CD4-positive, alpha-beta T cell treated with Interferon alpha-2 for 1 hour (primary cell): ENCODE data around the gene XIRP2.

Experiments used
- DNase-seq, 2 donors: peaks; one replicate each; pipeline ENCODE4 v3.0.0-alpha.2; 2020 to 2022

The XIRP2 gene, protein sequence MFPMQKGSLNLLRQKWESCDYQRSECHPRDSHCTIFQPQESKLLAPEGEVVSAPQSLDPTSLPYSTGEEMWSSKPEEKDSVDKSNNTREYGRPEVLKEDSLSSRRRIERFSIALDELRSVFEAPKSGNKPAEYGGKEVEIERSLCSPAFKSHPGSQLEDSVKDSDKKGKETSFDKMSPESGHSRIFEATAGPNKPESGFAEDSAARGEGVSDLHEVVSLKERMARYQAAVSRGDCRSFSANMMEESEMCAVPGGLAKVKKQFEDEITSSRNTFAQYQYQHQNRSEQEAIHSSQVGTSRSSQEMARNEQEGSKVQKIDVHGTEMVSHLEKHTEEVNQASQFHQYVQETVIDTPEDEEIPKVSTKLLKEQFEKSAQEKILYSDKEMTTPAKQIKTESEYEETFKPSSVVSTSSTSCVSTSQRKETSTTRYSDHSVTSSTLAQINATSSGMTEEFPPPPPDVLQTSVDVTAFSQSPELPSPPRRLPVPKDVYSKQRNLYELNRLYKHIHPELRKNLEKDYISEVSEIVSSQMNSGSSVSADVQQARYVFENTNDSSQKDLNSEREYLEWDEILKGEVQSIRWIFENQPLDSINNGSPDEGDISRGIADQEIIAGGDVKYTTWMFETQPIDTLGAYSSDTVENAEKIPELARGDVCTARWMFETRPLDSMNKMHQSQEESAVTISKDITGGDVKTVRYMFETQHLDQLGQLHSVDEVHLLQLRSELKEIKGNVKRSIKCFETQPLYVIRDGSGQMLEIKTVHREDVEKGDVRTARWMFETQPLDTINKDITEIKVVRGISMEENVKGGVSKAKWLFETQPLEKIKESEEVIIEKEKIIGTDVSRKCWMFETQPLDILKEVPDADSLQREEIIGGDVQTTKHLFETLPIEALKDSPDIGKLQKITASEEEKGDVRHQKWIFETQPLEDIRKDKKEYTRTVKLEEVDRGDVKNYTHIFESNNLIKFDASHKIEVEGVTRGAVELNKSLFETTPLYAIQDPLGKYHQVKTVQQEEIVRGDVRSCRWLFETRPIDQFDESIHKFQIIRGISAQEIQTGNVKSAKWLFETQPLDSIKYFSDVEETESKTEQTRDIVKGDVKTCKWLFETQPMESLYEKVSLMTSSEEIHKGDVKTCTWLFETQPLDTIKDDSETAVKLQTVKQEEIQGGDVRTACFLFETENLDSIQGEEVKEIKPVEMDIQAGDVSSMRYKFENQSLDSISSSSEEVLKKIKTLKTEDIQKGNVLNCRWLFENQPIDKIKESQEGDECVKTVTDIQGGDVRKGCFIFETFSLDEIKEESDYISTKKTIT (N-terminal part only)

DNA sequence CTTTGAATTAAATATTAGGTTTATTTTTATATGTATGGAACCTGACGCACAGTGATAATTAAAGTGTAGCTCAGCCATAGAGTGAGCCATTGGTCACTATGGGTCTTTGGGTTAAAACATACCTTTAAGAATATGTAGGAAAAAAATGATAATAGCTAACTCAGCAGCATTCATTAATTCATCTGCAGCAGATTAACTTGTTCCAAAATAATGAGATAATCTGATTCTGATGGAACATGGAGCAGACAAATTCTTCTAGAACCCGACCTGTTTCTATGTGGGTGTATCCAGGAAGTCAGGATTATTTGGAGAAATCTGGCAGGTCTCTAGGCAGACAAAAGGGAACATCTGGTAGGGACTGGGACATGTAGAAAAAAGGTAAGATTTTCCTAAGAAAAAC, at the start of gene XIRP2:
Gene XIRP2 (plus strand): TSS at position 301 of the 400 bp plus-strand sequence. CDS start 15,003 bp downstream, outside the sequence.
- DNase-seq = no peak

DNA sequence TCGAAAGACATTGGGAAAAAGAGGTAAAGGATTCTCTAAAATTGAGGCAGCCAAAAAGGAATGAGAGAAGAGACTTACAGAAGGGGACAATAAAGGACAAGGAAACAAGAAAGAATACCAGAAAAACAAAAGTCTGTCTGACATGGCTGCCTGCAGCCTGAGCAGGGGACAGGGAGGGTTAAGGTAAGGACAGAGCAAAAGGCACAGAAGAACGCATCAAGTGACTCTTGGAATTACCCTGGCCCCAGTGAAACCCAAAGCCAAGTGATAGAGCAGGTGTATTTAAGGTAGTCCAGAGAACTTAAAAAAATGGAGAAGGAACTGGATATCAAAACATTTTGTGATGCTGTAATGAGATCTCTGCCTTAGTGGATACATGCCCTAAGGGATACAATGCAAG, 47.1 kb upstream of the XIRP2 start:
- no peak for DNase-seq

DNA sequence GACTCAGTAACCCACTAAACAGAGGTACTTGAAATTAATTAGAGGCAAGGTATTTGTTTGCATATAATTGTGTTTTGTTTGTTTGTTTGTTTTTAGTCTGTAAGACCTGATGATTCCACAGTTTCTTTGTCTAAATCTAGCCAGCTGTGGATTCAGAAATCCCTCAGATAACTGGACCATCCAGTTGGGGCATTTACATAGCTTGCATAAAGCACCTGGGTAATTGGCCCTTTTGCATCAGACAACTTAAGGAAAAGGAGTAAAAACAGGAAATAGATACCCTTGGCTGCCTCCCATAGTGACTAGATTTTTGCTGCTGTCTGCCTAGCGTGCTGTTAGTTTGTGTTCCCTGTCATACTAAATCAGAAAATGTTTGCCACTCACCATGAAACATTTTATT, 46.6 kb upstream of the XIRP2 start:
- DNase-seq = no peak

DNA sequence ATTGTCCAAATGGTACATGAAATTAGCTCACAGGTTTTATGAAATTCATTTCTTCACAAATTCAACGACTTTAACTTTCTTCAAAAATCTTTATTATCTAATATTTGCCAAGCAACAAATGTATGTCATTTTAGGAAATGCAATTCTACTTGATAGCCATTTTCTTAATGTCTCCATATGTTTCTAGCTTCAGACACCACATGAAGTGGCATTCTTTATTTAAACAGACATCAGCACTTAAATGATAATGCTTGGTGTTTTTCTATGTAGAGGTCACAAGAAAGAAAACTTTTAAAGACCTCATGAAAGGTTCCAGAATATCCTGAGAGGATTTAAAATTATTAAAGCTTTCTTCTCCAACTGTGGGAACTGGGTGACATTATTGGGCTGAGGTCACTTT, 44.2 kb upstream of the XIRP2 start:
- DNase-seq = no peak

DNA sequence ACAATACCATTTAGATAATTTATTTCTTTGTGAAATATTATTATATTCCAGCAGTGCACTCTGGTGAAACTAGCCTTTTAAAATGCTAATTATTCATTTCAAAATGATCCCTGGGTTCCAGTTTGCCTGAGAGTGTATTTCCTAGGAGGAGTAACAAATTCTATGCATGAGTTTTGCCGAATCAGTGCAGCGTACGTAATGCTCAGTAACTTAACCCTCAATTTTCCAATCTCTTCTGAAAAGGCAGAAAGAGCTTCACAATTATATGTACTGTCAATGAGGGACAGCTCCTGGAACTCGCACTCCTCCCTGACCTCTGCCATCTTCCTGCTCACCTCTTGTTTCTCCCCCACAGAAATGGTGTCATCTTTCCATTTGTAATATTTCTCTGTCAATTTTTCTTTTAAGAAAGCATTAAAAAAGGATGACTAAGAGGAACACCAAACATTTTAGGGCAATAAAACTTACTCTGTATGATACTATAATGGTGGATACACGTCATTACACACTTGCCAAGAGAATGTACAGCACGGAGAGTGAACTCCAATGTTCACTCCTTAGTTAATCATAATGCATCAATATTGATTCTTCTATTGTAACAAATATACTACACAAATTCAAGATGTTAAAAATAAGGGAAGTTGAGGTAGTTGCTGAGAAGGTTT, 25.7 kb upstream of the XIRP2 start:
- DNase-seq = no peak

DNA sequence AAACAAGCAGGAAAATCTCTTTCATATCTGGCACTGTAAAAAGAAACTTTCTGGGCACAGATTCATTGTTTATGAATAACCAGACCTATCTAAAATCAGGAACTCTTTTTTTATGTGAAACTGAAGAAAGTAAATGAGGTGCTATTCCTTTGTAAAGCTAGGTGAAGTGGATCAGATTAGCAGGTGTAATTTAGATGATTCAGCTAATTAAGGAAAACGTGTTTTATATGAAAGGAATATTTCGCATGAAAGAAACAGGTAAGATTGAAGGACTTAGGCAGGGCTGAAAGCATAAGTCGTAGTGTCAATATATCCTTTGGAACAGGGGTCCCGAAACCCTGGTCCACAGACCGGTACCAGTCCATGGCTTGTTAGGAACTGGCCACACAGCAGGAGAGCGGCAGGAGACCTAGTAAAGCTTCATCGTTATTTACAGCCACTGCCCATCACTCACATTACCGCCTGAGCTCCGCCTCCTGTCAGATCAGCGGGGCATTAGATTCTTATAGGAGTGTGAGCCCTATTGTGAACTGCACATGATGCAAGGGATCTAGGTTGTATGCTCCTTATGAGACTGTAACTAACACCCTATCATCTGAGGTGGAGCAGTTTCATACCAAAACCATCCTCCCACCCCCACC, 20.3 kb upstream of the XIRP2 start:
- DNase-seq = no peak

DNA sequence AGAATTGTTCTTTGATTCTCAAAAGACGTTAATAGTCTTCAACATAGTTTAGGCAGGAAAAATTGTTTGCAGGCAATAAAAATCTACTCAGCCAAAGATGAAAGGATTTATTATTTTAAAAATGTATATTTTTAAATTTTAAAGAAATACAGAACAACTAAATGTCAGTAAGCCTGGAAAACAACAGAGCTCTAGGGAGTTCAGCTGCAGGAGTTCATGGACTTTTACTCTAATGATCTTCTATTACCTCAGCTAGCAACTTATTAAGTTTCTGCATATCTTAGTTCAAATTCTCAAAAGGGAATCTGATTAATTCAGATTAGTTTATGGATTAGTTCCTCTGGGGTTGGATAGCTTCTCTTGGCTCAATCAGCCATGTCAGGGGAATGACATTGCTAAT, 17.9 kb upstream of the XIRP2 start:
- no peak for DNase-seq

DNA sequence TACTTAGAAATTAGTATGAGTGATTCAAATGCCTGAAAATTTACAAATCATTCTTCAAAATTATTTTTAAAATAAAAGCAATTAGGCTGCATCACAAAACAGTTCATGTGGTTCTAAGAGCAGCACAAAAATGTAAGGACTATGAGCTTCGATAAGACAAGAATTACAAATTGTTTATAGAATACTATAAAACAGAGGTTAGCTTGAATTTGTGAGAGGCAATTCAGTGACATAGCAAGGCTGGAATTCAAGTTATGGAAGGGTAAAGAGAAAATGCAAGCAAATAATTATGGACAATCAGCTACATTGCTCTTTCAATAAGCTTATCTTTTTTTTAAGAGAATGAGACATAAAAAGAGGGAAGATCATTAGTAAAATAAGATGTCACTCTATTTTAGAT, 7.1 kb upstream of the XIRP2 start:
- DNase-seq = no peak

DNA sequence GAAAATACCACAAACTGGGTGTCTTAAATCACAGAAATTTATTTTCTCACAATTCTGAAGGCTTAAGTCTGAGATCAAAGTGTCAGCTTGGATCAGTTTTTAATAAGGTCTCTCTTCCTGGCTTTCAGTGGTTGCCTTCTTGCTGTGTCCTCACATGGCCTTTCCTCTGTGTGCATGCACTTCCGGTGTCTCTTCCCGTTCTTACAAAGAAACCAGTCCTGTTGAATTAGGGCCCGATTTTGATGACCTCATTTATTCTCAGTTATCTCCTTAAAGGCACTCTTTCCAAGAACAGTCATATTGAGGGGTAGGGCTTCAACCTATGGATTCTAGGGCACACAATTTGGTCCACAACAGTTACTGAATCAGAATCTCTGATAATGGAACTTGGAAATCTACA, 5.4 kb upstream of the XIRP2 start:
- DNase-seq = no peak

DNA sequence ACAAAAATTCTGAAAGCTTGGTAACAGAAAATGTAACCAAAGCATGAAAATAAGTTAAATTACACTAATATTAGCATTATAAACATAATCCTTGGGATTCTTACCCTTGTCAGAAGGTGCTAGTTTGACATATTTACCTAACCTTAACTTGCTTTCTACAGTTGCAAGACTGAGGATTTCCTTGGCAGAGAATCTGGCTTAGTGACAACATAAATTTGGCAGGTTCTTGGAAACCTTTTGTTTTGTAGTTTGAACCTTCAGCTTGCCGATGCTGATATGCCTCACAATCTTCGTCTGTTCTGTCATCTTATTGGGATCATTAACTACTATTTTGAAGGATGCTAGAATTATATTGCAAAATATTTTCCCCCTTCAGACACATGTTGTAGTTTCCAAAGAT, 3.4 kb downstream of the XIRP2 start:
- no peak for DNase-seq

DNA sequence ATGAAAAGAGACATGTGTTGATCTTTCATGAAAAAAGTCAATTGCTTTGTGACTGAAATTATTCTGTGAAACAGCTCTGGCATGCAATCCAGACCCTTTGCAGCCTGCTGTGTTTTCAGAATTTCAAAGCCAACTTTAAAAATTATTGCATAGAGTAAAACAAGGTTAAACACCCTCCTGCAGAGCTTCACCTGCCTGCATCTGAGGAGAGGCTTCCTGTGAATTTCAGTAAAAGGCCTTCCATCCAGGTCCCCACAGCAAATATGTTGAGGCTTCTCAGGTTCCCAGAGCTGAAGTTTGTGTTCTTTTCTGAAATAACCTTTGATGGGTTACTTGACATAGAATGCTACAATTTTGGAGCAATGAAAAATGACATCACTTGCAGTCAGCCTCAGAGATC, 4.1 kb downstream of the XIRP2 start:
- DNase-seq = no peak

DNA sequence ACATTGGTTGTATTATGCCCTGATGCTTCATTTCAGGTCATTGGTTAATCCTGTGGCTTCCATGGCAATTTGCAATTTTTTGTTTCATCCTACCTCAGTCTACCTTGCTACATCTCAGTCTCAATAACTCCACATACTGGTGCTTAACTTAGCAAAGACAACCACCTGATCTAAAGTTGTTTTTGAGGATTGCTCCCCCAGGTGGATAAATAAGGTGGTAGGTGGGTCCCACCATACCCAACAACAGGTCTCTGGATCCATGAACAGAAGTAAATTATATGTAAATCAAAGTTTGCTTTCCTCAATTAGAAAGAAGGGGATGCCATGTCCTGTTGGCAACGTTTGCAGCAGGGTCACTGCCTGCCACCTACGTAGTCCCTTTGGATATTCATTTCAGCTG, 7.0 kb downstream of the XIRP2 start:
- DNase-seq = no peak

DNA sequence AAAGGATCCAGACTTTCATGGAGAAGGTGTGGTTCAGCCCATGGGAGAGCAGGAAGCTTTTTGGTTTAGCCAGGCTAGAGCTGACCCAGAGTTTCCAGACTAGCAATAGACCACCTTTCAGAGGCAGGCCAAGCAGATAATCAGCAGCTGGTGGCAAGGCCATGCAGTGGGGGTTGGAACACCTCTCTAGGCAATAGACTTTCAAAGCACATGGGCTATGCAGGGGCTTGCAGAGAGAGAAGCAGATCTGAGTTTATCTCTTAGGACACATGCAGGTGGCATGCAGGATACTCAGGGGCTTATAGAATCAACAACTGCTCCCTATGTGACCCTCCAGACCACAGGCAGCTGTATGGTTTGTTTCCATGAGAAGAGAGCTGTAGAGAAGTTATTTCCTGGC, 9.4 kb downstream of the XIRP2 start:
- DNase-seq = no peak

DNA sequence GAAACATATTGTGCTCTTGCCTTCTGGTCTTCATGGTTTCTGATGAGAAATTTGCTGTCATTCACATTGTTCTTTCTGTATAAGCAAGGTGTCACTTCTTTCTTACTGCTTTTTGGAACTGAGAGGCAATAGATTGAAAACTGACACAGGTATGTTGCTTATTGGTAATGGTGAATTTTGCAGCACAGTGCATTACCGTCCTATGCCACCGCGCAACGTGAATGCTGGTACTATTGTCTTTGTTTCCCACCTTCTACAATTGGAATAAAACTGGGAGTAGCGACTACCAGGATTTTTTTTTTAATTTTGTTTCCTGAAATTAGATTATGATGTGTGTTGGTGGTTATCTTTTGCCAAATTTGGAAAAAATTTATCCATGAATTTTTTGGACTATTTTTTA, 11.4 kb downstream of the XIRP2 start:
- no peak for DNase-seq

DNA sequence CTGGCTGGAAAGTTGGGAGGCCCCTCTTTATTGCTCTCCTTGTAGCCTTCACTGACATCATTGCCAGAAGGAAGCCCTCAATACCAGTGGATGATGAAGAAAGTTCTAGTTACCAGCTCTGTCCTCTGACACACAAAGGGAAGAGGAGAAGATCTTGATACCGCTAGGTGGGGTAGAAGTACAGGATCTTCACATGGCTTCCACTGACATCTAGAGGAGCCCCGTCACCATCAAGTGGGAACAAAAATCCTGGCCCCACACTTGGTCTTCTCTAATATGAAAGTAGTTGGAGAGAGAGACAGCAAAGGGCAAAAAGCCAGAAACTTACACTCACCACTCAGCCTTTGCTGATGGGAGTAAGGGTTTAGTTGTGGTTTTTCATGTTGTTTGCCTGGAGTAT, 12.4 kb downstream of the XIRP2 start:
- DNase-seq = no peak

DNA sequence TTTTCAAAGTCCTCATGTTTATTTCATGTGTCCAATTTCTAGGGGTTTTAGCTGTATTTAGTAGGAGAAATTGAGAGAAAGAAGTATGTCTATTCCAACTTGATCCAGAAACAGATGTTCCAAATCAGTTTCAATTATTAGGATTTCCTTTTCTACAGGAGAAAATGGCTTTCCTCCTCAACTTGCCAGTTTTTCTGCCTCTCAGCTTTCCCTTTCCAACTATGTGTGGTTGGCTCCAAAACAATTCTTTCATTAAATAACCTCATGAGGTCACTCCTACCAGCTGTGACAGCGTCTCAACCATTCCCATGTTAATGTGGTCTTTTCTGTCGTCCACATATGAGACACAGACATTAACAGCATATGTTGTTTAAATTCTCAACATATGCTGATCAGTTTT, 13.1 kb downstream of the XIRP2 start:
- no peak for DNase-seq

DNA sequence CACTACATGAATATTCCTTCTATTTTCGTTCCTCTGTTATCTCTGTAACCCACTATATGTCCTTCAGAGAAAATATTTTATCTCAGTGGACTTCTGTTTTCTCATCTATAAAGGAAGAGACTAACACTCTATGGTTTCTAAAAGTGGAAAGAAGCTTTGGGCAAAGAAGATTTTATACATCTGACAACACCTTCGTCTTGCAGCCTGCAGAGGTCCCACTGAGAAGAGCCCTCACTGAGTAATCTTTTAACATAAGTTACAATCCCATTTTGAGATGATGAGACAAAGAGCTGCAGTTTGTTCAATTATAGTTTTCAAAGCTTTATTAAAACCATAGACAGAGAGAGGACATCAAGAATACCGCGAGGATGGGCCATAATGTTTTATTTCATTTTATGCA, 28.7 kb downstream of the XIRP2 start:
- DNase-seq = no peak

DNA sequence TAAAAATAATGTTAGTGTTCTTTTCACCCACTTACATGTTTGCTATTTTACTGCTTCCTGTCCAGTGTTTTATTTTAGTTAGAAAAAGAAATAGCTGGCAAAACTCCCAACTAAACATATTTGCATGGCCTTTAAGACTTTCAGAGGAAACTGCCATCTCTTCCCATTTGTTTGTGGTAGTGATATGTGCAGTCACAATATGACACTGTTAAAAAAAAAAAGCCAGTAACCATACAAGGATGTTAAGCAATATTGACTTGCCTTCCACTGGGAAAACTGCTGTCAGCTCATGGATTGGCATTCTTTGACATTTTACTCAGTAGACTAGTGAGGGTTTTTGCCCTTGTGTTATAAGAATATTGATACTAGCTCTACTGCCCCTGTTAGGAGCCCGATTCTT, 29.1 kb downstream of the XIRP2 start:
- DNase-seq = no peak

DNA sequence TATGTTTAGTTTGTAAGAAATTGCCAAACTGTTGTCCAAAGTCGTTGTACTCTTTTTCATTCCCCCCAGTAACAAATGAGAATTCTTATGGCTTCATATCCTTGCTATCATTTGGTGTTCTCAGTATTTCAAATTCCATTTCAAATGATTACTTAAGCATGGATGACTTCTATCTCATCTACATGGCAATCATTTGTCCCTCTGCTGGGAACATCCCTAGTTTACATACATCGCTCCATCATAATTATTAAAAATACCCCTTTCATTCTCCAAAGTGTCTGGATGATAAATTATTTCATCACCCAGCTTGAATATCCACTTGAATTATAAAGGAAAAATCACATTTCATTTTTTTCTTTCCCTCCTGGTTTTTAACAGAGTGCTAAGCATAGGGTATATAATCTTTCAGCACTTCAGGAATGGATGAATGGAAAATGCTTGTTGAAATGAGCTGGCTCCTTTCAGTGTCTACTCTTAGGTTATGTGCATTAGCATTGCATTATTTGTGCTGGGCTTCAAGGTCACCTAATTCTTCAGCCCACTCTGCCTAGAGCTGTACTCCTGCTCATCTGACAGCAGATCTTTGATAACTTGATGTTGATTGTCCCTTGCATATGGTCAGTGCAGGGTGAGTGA, 33.1 kb downstream of the XIRP2 start:
- no peak for DNase-seq

DNA sequence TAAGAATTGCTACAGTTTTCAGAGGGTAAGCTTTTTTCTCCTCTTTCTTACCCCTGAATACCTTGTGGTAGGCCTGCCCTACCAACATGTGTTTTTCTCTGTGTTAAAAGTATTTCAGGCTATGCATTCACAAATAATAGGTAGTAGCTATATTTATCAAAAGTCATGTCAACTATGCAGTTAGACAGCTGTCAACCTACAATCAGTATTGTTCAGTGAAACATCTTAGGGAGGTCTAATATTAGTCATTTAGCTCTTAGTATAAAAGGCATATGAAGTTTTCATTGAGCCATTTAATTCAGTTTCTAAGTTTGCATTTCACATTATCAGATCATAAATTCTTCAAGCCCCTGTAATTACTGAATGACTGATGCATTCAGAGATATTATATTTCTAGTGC, 36.7 kb downstream of the XIRP2 start:
- DNase-seq = no peak

DNA sequence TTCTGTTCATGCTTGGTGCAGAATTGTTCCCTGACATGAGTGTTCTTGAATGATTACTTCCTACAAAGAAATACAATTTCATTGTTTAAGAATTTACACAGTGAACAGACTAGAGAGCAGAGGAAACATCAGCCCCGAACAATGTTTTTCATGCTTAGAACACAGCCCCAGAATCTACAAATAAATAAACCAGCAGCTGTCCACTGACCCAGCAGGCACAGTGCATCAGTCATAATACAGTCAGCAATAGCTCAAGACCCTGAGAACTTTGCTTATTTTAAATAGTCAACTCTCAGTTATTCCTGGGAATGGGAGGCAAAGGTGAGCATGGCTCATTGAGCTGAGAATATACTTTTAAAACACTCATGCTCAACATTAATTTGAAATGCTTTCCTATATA, 38.4 kb downstream of the XIRP2 start:
- DNase-seq = no peak

DNA sequence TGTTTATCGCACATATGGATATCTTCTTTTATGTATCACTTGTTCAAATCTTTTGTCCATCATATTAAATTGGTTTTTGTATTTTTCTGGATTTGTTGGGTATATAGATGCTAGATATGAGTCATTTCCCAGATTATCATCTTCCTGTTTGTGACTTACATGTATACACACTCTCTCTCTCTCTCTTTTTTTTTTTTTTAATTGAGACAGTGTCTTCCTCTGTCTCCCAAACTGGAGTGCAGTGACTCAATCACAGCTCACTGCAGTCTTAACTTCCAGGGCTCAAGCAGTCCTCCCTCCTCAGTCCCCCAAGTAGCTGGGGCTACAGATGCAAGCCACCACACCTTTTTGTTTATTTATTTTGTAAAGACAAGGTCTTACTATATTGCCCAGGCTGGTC, 43.8 kb downstream of the XIRP2 start:
- DNase-seq = no peak
